A549 (cell line): ENCODE measurements around the gene IL17RE. TPM values are rescaled to one million over a fixed set of nuclear protein-coding genes. Genes with fewer than 3 reads are reported as not detected.
"Not testable (repeated sequence)": the region's sequence is repeated elsewhere in the genome, so short reads cannot be mapped to it uniquely, and the experiment has no call there.

Experiments used
- ATAC-seq, 2 experiments: fragments of 200-7000 bp in 1 of 2; fragments of >200 bp in 1 of 2; cut with Nextera tagmentation in 1 of 2; cut with Tn5 transposase in 1 of 2; 3 replicates each; pipeline versions ENCODE4 v1.8.0 to v1.9.1; 2018 to 2020; ENCODE audit warnings: mild to moderate bottlenecking in 1 of 2, moderate library complexity in 1 of 2
- CTCF ChIA-PET: fragments of 300-600 bp; sonication (Branson Sonifier 250); formaldehyde crosslinking; extraction: SDS; loops from one replicate; lab custom pipeline; 2021; ENCODE audit warnings: antibody characterized with exemption, inconsistent platforms; lab: Yijun Ruan, JAX
- POLR2A ChIA-PET: fragments of 350-600 bp; formaldehyde crosslinking; extraction: SDS; loops from one replicate; lab custom pipeline; 2021; ENCODE audit warnings: antibody characterized with exemption, inconsistent platforms; lab: Yijun Ruan, JAX
- DNase-seq, 2 experiments: peaks; one replicate each; pipeline versions ENCODE4 v3.0.0 to v3.0.0-alpha.2; 2011 to 2016; ENCODE audit warnings: low read depth in 1 of 2, low spot score in 1 of 2
- FAIRE-seq: peaks from 2 replicates; lab custom pipeline; 2011; peaks lifted over from hg19 to GRCh38; lab: Jason Lieb, UNC
- H3K27ac ChIP-seq, 2 experiments: fragments of >200 bp; sonication (Bioruptor Twin); formaldehyde crosslinking; 3 replicates each; pipeline ENCODE4 v1.5.1; 2016 to 2017
- H3K4me1 ChIP-seq: fragments of >200 bp; sonication (Bioruptor Twin); formaldehyde crosslinking; 3 replicates; pipeline ENCODE4 v1.6.1; 2016
- H3K4me2 ChIP-seq: fragments of >200 bp; sonication (Bioruptor Twin); formaldehyde crosslinking; 3 replicates; pipeline ENCODE4 v1.6.1; 2016
- H3K4me3 ChIP-seq: fragments of >200 bp; sonication (Bioruptor Twin); formaldehyde crosslinking; 3 replicates; pipeline ENCODE4 v1.5.1; 2016
- H3K9me3 ChIP-seq: fragments of >200 bp; sonication (Bioruptor Twin); formaldehyde crosslinking; 3 replicates; pipeline ENCODE4 v1.6.1; 2016
- BCL3 ChIP-seq: fragments of >200 bp; sonication (Bioruptor Twin); formaldehyde crosslinking; IDR thresholded peaks from 3 replicates; pipeline ENCODE4 v1.6.1; 2016
- CBX8 ChIP-seq: fragments of 200-600 bp; sonication (generic); IDR thresholded peaks from 2 replicates; pipeline ENCODE4 v1.6.1; 2016
- CEBPB ChIP-seq, 2 experiments: fragments of >200 bp in 1 of 2; sonication (Bioruptor Twin) in 1 of 2; formaldehyde crosslinking in 1 of 2; IDR thresholded peaks; 2 replicates each; pipeline ENCODE4 v1.6.1; 2012 to 2016
- CHD2 ChIP-seq: fragments of 150-350 bp; IDR thresholded peaks from 2 replicates; pipeline ENCODE4 v1.6.1; 2014; ENCODE audit warnings: low read length; ENCODE audit not compliant: partially characterized antibody
- E2F6 ChIP-seq: IDR thresholded peaks from 2 replicates; pipeline ENCODE4 v1.6.1; 2012; ENCODE audit warnings: low read depth, borderline replicate concordance
- HES2 ChIP-seq: fragments of >200 bp; sonication (Bioruptor Twin); formaldehyde crosslinking; IDR thresholded peaks from 2 replicates; pipeline ENCODE4 v1.6.1; 2016
- HOXB5 ChIP-seq: fragments of 250-450 bp; sonication (Bioruptor Pico); IDR thresholded peaks from 2 replicates; pipeline ENCODE4 v1.5.0; 2020; ENCODE audit warnings: mild to moderate bottlenecking, moderate library complexity
- JUN ChIP-seq, 2 experiments: fragments of >200 bp; sonication (Bioruptor Twin); formaldehyde crosslinking; IDR thresholded peaks; 2 replicates in 1 of 2; 3 replicates in 1 of 2; pipeline ENCODE4 v1.6.1; 2016 to 2017
- MAZ ChIP-seq: fragments of 150-350 bp; IDR thresholded peaks from 2 replicates; pipeline ENCODE4 v1.6.1; 2014; ENCODE audit warnings: antibody characterized with exemption, low read depth, low read length, borderline replicate concordance
- PHF8 ChIP-seq: fragments of 200-600 bp; sonication (generic); IDR thresholded peaks from 2 replicates; pipeline ENCODE4 v1.6.1; 2016; ENCODE audit warnings: low read depth, mild to moderate bottlenecking, antibody characterized with exemption, moderate library complexity, borderline replicate concordance
- POLR2AphosphoS2 ChIP-seq: conservative IDR thresholded peaks from 2 replicates; pipeline ENCODE4 v1.6.1; 2012; ENCODE audit warnings: low read length, improper control_type of control experiment, inconsistent platforms
- RARB ChIP-seq: fragments of 250-450 bp; sonication (Bioruptor Pico); IDR thresholded peaks from 2 replicates; pipeline ENCODE4 v1.8.0; 2021; ENCODE audit warnings: mild to moderate bottlenecking, moderate library complexity
- REST ChIP-seq: fragments of 200-600 bp; sonication (generic); IDR thresholded peaks from 2 replicates; pipeline ENCODE4 v1.6.1; 2016; ENCODE audit warnings: antibody characterized with exemption, mild to moderate bottlenecking, moderate library complexity
- USF2 ChIP-seq: fragments of 450-650 bp; IDR thresholded peaks from 2 replicates; pipeline ENCODE4 v1.6.1; 2014; ENCODE audit warnings: antibody characterized with exemption
- ZFP36 ChIP-seq: fragments of 450-650 bp; IDR thresholded peaks from 2 replicates; pipeline ENCODE4 v1.6.1; 2014; ENCODE audit warnings: borderline replicate concordance; ENCODE audit not compliant: partially characterized antibody
- ZNF302 ChIP-seq: fragments of 250-450 bp; sonication (Bioruptor Pico); IDR thresholded peaks from 2 replicates; pipeline ENCODE4 v1.9.0; 2021; ENCODE audit warnings: inconsistent platforms, mild to moderate bottlenecking, moderate library complexity
- WGBS: methylation state at CpG from one replicate; pipeline ENCODE4 v1.1.6; 2017; ENCODE audit errors: missing lambda C conversion rate; 5-methylcytosine and 5-hydroxymethylcytosine counted together
- polyA plus RNA-seq, 4 experiments: library from polyadenylated mRNA; depleted of rRNA in 3 of 4; stranded (reverse); fragments of >200 nt; fragmentation: RNase III in 1 of 4; extraction: RNeasy Plus Mini Kit Qiagen cat#74134 plus additional on column Dnase treatment in 1 of 4; gene quantifications; 2 replicates in 3 of 4; 3 replicates in 1 of 4; pipeline ENCODE4 v1.2.3, GENCODE V29; 2011 to 2017

Gene IL17RE
- polyA plus RNA-seq, 2 of the 4 experiments (the other 2 are of a cell fraction) = 0.44 to 0.53 TPM

GRCh38 chr3:9863058-9863772, 39.4 kb upstream of the IL17RE start:
- FAIRE-seq = no peak
- peak overlapping the region; percentile 59 for H3K4me2 ChIP-seq
- CTCF ChIA-PET = interaction anchor here (1.1 to 3.6 kb wide), 2 partner anchors 71 to 83 kb away, joined by 3 to 18 read pairs; no protein-coding TSS in a partner anchor
- TF ChIP-seq BCL3 = no peak
- no peak for TF ChIP-seq MAZ
- no peak for TF ChIP-seq HOXB5 (CRISPR knock-in tag)
- no peak for TF ChIP-seq E2F6
- no peak for TF ChIP-seq ZNF302 (CRISPR knock-in tag)
- TF ChIP-seq, all 56 proteins: peak for 0
- POLR2A ChIA-PET = interaction anchor here (2.3 kb wide), 1 partner anchor 70 kb away, joined by 7 read pairs; the partner anchor contains the start of gene CRELD1
- Histone ChIP-seq H3K4me3 (peak overlapping the region; percentile 26; the same call in 1 of the 3 replicates), H3K4me1 (peaks cover 26% of the 10 kb centered on the region), H3K27ac (peak overlapping the region; percentile 72 to 85; a peak in 5 of 6 replicates), H3K9me3 (no peaks in the 10 kb centered on the region)
- peak; percentile 18 to 21 for ATAC-seq
- 81% methylated on average over 15 of the region's 22 CpGs for WGBS
- DNase-seq = no peak

- peaks cover 26% of the 10 kb centered on the region for H3K4me1 ChIP-seq
- H3K4me2 ChIP-seq = peak overlapping the region; percentile 64
- no peaks in the 10 kb centered on the region for H3K9me3 ChIP-seq
- H3K4me3 ChIP-seq = no peak overlapping the region
- peak overlapping the region; percentile 72 to 85 for H3K27ac ChIP-seq
- 53% methylated on average over 15 of the region's 16 CpGs for WGBS
- TF ChIP-seq CEBPB (IDR thresholded peaks at IDR 0.05) (peak; percentile 78 to 89; a peak in 3 of 4 replicates), USF2 (no peak), RARB (CRISPR knock-in tag) (no peak), HES2 (peak; percentile 49; the same call in 1 of the 2 replicates), JUN (IDR thresholded peaks at IDR 0.05) (0 out of 5 replicates have a peak, but pooled peaks of 1 of the 2 experiments have one; percentile 28)
- POLR2A ChIA-PET = interaction anchor here (1.1 to 2.3 kb wide), 3 partner anchors 20 to 82 kb away, joined by 5 to 7 read pairs (median 6); partner anchors contain the start of gene CRELD1
- FAIRE-seq (no peak), ATAC-seq (peak in 1 of 2 experiments; percentile 52; a peak in 3 of 6 replicates), DNase-seq (peak in 1 of 2 experiments; percentile 69)
- CTCF ChIA-PET = interaction anchor here (0.6 to 3.6 kb wide), 10 partner anchors 13 to 82 kb away, joined by 3 to 18 read pairs (median 4); partner anchors contain the start of gene RPUSD3
These were observed 38.3 kb upstream of the IL17RE start for GRCh38 chr3:9864200-9864927.

GRCh38 chr3:9865125-9865637, 37.5 kb upstream of the IL17RE start:
- not testable (repeated sequence) for H3K4me3 ChIP-seq, DNase-seq, ATAC-seq, H3K9me3 ChIP-seq, FAIRE-seq
- peak overlapping the region; percentile 72 to 85 for H3K27ac ChIP-seq
- peaks cover 26% of the 10 kb centered on the region for H3K4me1 ChIP-seq
- ChIA-PET CTCF (interaction anchor here (1.2 to 3.6 kb wide), 9 partner anchors 12 to 81 kb away, joined by 3 to 18 read pairs (median 4); partner anchors contain the start of gene CRELD1), POLR2A (interaction anchor here (1.4 to 2.3 kb wide), 2 partner anchors 19 to 68 kb away, joined by 5 to 7 read pairs; partner anchors contain the start of gene CRELD1)
- peak overlapping the region; percentile 64 for H3K4me2 ChIP-seq
- WGBS = 93% methylated on average over 10 of the region's 10 CpGs

GRCh38 chr3:9866639-9867038, 36.0 kb upstream of the IL17RE start:
- ATAC-seq (no peak), DNase-seq (no peak), FAIRE-seq (no peak)
- WGBS = 93% methylated on average over 6 of the region's 8 CpGs
- Histone ChIP-seq H3K9me3 (no peaks in the 10 kb centered on the region), H3K4me3 (no peak overlapping the region), H3K4me1 (peaks cover 39% of the 10 kb centered on the region), H3K27ac (peak overlapping the region in 1 of 2 experiments; percentile 7; a peak in 1 of 6 replicates), H3K4me2 (no peak overlapping the region)
- ChIA-PET CTCF (interaction anchor here (0.9 to 3.6 kb wide), 5 partner anchors 20 to 80 kb away, joined by 3 to 18 read pairs (median 5); partner anchors contain the start of gene CRELD1), POLR2A (no interaction called here)
- no peak for TF ChIP-seq USF2
- no peak for TF ChIP-seq HOXB5 (CRISPR knock-in tag)
- no peak for TF ChIP-seq ZFP36
- no peak for TF ChIP-seq REST
- TF ChIP-seq CHD2 = no peak
- TF ChIP-seq CBX8 = no peak
- TF ChIP-seq PHF8 = no peak
- TF ChIP-seq POLR2AphosphoS2 = no peak
